ENCODE data around the gene SUOX. TPM values are rescaled to one million over a fixed set of nuclear protein-coding genes. Genes with fewer than 3 reads are reported as not detected.
A peak's percentile ranks its signal among the peaks of the same experiment; 100 is the strongest.
"Not testable (repeated sequence)": the region's sequence is repeated elsewhere in the genome, so short reads cannot be mapped to it uniquely, and the experiment has no call there.

The SUOX gene
- total RNA-seq, 1 experiment from 2014 or later: 13.2 TPM

DNA sequence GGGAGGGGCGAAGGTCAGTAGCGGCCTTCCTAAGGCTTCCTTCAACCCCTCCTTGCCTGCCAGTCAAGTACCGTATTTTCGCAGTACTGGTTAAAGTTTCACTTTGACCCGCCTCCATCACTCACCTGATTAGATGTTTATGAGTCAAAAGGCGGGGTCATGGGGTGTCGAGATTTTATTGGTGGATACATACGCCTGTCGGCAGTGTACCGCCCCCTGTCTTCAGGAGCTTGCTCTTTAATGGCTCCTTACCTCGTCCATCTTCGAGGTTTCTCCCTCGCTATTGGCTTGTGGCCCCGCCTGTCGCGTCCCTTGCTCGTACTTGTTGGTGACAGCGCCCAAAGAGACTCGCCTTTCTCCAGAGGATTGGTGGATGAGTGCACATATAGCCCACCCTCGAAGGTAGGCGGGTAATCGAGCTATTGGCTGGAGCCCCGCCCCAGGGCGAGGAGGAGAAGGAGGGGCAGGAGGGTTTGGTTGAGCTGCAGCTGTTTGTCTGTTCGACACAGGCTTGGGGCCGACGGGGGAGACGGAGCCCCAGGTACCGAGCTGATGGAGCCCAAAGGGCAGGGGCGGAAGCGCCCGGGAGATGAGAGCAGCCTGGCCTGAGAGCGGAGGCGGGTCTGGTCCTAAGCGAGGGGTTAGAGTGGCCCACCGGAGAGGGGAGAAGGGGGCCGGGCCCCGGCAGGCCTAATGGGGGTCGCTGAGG lies 23.3 kb upstream of the SUOX start, which contains the start of gene RAB5B:
RAB5B (plus strand) TSS at position 480 of the 709 bp plus-strand sequence. CDS start 12,883 bp downstream, outside the sequence.
- H3K4me3 ChIP-seq: peak within 1 kb of the TSS; percentile 98
- H3K4me1 ChIP-seq: no peaks in the 10 kb centered on the region; the same call in 1 of the 2 replicates
- H3K27me3 ChIP-seq: no peaks in the 10 kb centered on the region
- H3K9me3 ChIP-seq (replicated peaks): no peaks in the 10 kb centered on the region
- H3K27ac ChIP-seq: peak within 1 kb of the TSS; percentile 93
- H3K36me3 ChIP-seq: peaks cover 9% of the 10 kb centered on the region; the same call in 1 of the 2 replicates
- peak; percentile 100 for DNase-seq

- H3K4me3 ChIP-seq: peak overlapping the region; percentile 98
- peaks cover 8% of the 10 kb centered on the region for H3K36me3 ChIP-seq
- no peaks in the 10 kb centered on the region for H3K27me3 ChIP-seq
- DNase-seq: peak; percentile 52 to 55
- H3K4me1 ChIP-seq: no peaks in the 10 kb centered on the region; the same call in 1 of the 2 replicates
- H3K9me3 ChIP-seq (replicated peaks): no peaks in the 10 kb centered on the region
- peak overlapping the region; percentile 93 for H3K27ac ChIP-seq
Observed at GRCh38 chr12:55974308-55974730, 22.8 kb upstream of the SUOX start.

DNA sequence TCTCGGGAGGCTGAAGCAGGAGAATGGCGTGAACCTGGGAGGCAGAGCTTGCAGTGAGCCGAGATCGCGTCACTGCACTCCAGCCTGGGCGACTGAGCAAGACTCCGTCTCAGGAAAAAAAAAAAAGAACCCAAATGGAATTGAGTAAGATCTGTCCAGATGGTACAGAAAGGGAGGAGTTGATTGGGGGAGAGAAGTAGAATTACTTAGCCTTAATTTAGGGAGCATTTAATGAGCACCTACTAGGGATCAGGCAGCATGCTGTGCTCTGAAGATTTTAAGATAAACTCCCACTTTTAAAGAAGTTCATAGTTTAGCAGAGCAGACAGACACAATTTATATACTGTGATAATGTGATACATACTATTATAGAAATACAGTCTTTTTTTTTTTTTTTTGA lies 18.7 kb upstream of the SUOX start:
- DNase-seq: no peak
- no peaks in the 10 kb centered on the region for H3K9me3 ChIP-seq (replicated peaks)
- H3K27ac ChIP-seq: no peak overlapping the region
- no peaks in the 10 kb centered on the region for H3K4me1 ChIP-seq
- no peak overlapping the region for H3K4me3 ChIP-seq
- no peaks in the 10 kb centered on the region for H3K27me3 ChIP-seq
- peaks cover 17% of the 10 kb centered on the region for H3K36me3 ChIP-seq

GRCh38 chr12:55979069-55979468 lies 18.0 kb upstream of the SUOX start:
- Histone ChIP-seq H3K27ac (no peak overlapping the region), H3K4me3 (no peak overlapping the region), H3K4me1 (no peaks in the 10 kb centered on the region), H3K27me3 (no peaks in the 10 kb centered on the region), H3K9me3 (replicated peaks) (no peaks in the 10 kb centered on the region), H3K36me3 (peaks cover 17% of the 10 kb centered on the region)
- no peak for DNase-seq

- not testable (repeated sequence) for H3K27me3 ChIP-seq; H3K27ac ChIP-seq; H3K4me3 ChIP-seq; DNase-seq; H3K9me3 ChIP-seq (replicated peaks)
- peaks cover 12% of the 10 kb centered on the region for H3K4me1 ChIP-seq
- H3K36me3 ChIP-seq: peaks cover 25% of the 10 kb centered on the region
Observed at GRCh38 chr12:55981882-55982281, 15.2 kb upstream of the SUOX start.

- Histone ChIP-seq H3K9me3 (replicated peaks) (no peaks in the 10 kb centered on the region), H3K27me3 (no peaks in the 10 kb centered on the region), H3K36me3 (peaks cover 25% of the 10 kb centered on the region), H3K27ac (no peak overlapping the region), H3K4me1 (peaks cover 12% of the 10 kb centered on the region), H3K4me3 (no peak overlapping the region)
- no peak for DNase-seq
Observed at GRCh38 chr12:55982319-55982936, 14.6 kb upstream of the SUOX start.

DNA sequence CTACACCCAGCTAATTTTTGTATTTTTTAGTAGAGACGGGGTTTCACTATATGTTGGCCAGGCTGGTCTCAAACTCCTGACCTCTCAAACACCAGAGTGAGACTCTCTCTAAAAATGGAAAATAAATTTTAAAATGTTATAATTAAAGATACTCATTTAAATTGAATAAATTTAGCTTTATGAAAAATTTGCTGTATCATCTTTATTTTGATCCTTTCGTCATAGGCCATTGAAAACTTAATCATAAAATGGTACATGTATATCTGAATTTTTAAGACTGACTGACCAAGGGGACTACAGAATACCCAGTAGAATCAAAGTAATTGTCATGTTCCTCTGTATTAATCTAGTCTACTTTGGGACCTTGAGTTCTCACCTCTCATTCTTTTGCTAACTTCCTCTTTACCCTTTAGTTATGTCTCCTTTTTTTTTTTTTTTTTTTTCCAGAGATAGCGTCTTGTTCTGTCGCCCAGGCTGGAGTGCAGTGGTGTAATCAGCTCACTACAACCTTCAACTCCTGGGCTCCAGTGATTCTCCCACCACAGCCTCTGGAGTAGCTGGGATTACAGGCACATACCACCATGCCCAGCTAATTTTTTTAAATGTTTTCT lies 13.7 kb upstream of the SUOX start:
- no peaks in the 10 kb centered on the region for H3K27me3 ChIP-seq
- peaks cover 12% of the 10 kb centered on the region for H3K4me1 ChIP-seq
- DNase-seq: no peak
- no peaks in the 10 kb centered on the region for H3K9me3 ChIP-seq (replicated peaks)
- peaks cover 32% of the 10 kb centered on the region for H3K36me3 ChIP-seq
- no peak overlapping the region for H3K27ac ChIP-seq
- H3K4me3 ChIP-seq: no peak overlapping the region

- Histone ChIP-seq H3K27ac (no peak overlapping the region), H3K4me3 (no peak overlapping the region), H3K9me3 (replicated peaks) (no peaks in the 10 kb centered on the region), H3K27me3 (no peaks in the 10 kb centered on the region), H3K4me1 (peaks cover 12% of the 10 kb centered on the region), H3K36me3 (peaks cover 39% of the 10 kb centered on the region)
- DNase-seq: no peak
Observed at GRCh38 chr12:55984861-55985260, 12.2 kb upstream of the SUOX start.

GRCh38 chr12:55985341-55985740 lies 11.7 kb upstream of the SUOX start:
- no peaks in the 10 kb centered on the region for H3K9me3 ChIP-seq (replicated peaks)
- H3K27me3 ChIP-seq: no peaks in the 10 kb centered on the region
- no peak overlapping the region for H3K4me3 ChIP-seq
- no peak for DNase-seq
- H3K36me3 ChIP-seq: peaks cover 39% of the 10 kb centered on the region
- H3K27ac ChIP-seq: no peak overlapping the region
- peaks cover 12% of the 10 kb centered on the region for H3K4me1 ChIP-seq

- Histone ChIP-seq H3K36me3 (peaks cover 40% of the 10 kb centered on the region), H3K4me1 (peaks cover 12% of the 10 kb centered on the region)
- peak in 1 of 2 experiments; percentile 14 for DNase-seq
- not testable (repeated sequence) for H3K9me3 ChIP-seq (replicated peaks); H3K27ac ChIP-seq; H3K27me3 ChIP-seq; H3K4me3 ChIP-seq
Observed at GRCh38 chr12:55985976-55986375, 11.1 kb upstream of the SUOX start.

GRCh38 chr12:55991110-55991509 lies 6.0 kb upstream of the SUOX start:
- no peak overlapping the region for H3K4me3 ChIP-seq
- no peaks in the 10 kb centered on the region for H3K27me3 ChIP-seq
- no peaks in the 10 kb centered on the region for H3K4me1 ChIP-seq
- H3K27ac ChIP-seq: no peak overlapping the region
- DNase-seq: no peak
- peaks cover 43% of the 10 kb centered on the region for H3K36me3 ChIP-seq
- H3K9me3 ChIP-seq (replicated peaks): no peaks in the 10 kb centered on the region

DNA sequence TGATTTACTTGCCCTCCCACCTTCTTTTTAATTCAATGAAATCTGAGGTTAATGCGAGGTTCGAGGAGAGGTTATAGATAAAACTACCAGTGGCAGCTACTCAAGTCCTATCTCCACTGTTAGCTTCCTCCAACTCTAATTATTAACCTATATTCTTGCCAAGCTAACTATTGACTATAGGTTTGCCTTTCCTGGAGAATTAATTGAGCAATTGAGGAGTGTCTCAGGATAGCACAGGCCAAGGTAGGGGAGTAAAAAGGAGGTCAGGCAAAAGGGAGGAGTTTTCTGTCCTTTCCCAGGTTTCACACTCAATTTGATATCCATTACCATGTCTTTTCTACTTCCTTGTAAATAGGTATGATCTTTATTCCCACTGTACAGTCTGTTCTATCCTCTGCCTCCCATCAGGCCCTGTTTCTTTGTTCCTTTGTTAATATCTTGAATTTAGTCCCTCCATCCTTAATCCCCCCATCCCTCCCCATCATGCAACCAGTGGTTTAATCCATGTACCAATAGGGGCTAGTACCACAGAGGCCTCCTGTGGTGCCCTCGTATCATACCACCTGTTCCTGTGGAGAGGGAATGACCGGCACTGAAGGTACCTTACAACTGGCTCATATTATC lies 3.7 kb upstream of the SUOX start:
- no peaks in the 10 kb centered on the region for H3K9me3 ChIP-seq (replicated peaks)
- peaks cover 30% of the 10 kb centered on the region for H3K36me3 ChIP-seq
- no peaks in the 10 kb centered on the region for H3K4me1 ChIP-seq
- H3K27ac ChIP-seq: no peak overlapping the region
- no peak for DNase-seq
- H3K27me3 ChIP-seq: no peaks in the 10 kb centered on the region
- H3K4me3 ChIP-seq: no peak overlapping the region

- H3K9me3 ChIP-seq (replicated peaks): no peaks in the 10 kb centered on the region
- H3K4me3 ChIP-seq: no peak overlapping the region
- no peaks in the 10 kb centered on the region for H3K27me3 ChIP-seq
- peaks cover 19% of the 10 kb centered on the region for H3K36me3 ChIP-seq
- no peak for DNase-seq
- H3K27ac ChIP-seq: no peak overlapping the region
- no peaks in the 10 kb centered on the region for H3K4me1 ChIP-seq
Observed at GRCh38 chr12:55995366-55995765, 1.7 kb upstream of the SUOX start.

- H3K4me3 ChIP-seq: peak overlapping the region; percentile 59
- H3K4me1 ChIP-seq: no peaks in the 10 kb centered on the region
- H3K27me3 ChIP-seq: no peaks in the 10 kb centered on the region
- peaks cover 10% of the 10 kb centered on the region for H3K36me3 ChIP-seq
- no peaks in the 10 kb centered on the region for H3K9me3 ChIP-seq (replicated peaks)
- DNase-seq: peak; percentile 31 to 77
- H3K27ac ChIP-seq: no peak overlapping the region
Observed at GRCh38 chr12:55996201-55996714, 818 bp upstream of the SUOX start.

DNA sequence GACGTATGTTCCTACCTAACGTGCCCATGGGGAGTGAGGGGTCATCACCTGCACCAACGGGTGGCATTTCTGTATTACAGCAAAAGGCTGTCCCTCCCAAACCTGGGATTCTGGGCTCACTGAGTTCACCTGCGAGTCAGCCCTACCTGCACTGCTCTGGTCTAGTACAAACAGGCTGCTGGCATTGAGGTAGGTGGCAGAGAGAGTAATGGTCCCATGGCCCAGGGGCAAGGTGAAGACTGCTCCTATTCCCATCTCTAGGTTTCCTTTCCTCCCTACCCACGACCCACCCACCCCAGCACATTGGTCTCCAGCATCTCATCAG lies 421 bp downstream of the SUOX start:
- Histone ChIP-seq H3K27ac (no peak overlapping the region), H3K9me3 (replicated peaks) (no peaks in the 10 kb centered on the region), H3K4me3 (peak overlapping the region; percentile 59), H3K36me3 (peaks cover 4% of the 10 kb centered on the region; the same call in 1 of the 2 replicates), H3K27me3 (no peaks in the 10 kb centered on the region), H3K4me1 (no peaks in the 10 kb centered on the region)
- no peak for DNase-seq

All from SJCRH30 (cell line).